ENCODE data around the gene IRF1. TPM values are rescaled to one million over a fixed set of nuclear protein-coding genes. Genes with fewer than 3 reads are reported as not detected.

The IRF1 gene
- 10 to 100 TPM; 42.2 to 47.0 TPM for total RNA-seq

- H3K4me1 ChIP-seq (replicated peaks): peaks cover 11% of the 10 kb centered on the region
- H3K4me3 ChIP-seq: peak within 1 kb of the TSS; percentile 70 to 85
- H3K9me3 ChIP-seq: no peaks in the 10 kb centered on the region
- peak within 1 kb of the TSS; percentile 94 to 95 for H3K27ac ChIP-seq
- intact Hi-C loops (cut with DNase I): loop anchor here (1.0 to 10.0 kb wide), 4 partner anchors 44 to 236 kb away; partner anchors contain the start of genes PDLIM4 and SLC22A4
- H3K36me3 ChIP-seq: peaks cover 7 to 8% of the 10 kb centered on the region in 2 donors
- peak; percentile 97 for DNase-seq (ENCODE audit: low spot score)
- no peaks in the 10 kb centered on the region for H3K27me3 ChIP-seq (replicated peaks; ENCODE audit: insufficient read depth)
- WGBS: under 1% methylated on average over 47 of the region's 87 CpGs
- TF ChIP-seq, protein P1, sequence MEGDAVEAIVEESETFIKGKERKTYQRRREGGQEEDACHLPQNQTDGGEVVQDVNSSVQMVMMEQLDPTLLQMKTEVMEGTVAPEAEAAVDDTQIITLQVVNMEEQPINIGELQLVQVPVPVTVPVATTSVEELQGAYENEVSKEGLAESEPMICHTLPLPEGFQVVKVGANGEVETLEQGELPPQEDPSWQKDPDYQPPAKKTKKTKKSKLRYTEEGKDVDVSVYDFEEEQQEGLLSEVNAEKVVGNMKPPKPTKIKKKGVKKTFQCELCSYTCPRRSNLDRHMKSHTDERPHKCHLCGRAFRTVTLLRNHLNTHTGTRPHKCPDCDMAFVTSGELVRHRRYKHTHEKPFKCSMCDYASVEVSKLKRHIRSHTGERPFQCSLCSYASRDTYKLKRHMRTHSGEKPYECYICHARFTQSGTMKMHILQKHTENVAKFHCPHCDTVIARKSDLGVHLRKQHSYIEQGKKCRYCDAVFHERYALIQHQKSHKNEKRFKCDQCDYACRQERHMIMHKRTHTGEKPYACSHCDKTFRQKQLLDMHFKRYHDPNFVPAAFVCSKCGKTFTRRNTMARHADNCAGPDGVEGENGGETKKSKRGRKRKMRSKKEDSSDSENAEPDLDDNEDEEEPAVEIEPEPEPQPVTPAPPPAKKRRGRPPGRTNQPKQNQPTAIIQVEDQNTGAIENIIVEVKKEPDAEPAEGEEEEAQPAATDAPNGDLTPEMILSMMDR (IDR thresholded peaks at IDR 0.05): peak in 2 of 4 experiments; percentile 26 to 55
- TF ChIP-seq POLR2AphosphoS5 (IDR thresholded peaks at IDR 0.05) (peak; percentile 95), POLR2A (IDR thresholded peaks at IDR 0.05) (peak; percentile 94)
Observed at GRCh38 chr5:132490484-132491367, at the start of gene IRF1. Gene IRF1 (minus strand): TSS chr5:132490773. CDS start chr5:132489478, 1,295 bp downstream.

DNA sequence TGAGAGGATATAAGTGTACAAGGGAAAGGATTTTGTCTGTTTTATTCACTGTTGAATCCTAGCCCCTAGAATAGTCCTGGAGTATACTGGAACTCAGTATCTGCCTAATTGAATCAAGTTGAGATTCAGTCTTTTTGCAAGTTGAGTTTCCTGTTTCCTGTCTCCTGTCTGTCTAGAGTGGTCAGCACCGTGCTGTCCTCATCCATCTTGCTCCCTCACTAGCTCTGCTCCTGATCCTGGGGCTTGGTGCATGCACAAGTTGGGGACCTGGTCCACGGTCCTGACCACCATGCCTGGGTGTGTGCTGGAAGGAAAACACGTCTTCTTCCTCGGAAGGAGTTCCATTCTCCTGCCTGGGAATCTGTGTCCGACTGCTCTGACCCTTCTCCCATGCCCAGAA, 49.6 kb upstream of the IRF1 start:
- 85% methylated on average over 5 of the region's 5 CpGs for WGBS
- Histone ChIP-seq H3K27me3 (replicated peaks; ENCODE audit: insufficient read depth) (no peaks in the 10 kb centered on the region), H3K9me3 (no peaks in the 10 kb centered on the region), H3K4me1 (replicated peaks) (no peaks in the 10 kb centered on the region), H3K27ac (no peak overlapping the region), H3K36me3 (no peaks in the 10 kb centered on the region), H3K4me3 (no peak overlapping the region)
- intact Hi-C loops (cut with DNase I): no loop called here
- no peak for TF ChIP-seq POLR2AphosphoS5 (IDR thresholded peaks at IDR 0.05)
- TF ChIP-seq, protein P1 (IDR thresholded peaks at IDR 0.05): no peak
- no peak for TF ChIP-seq POLR2A (IDR thresholded peaks at IDR 0.05)
- DNase-seq (ENCODE audit: low spot score): no peak

GRCh38 chr5:132539716-132540115, 49.1 kb upstream of the IRF1 start:
- DNase-seq (ENCODE audit: low spot score): no peak
- 80% methylated on average over 4 of the region's 4 CpGs for WGBS
- no peaks in the 10 kb centered on the region for H3K36me3 ChIP-seq
- H3K27ac ChIP-seq: no peak overlapping the region
- no peaks in the 10 kb centered on the region for H3K27me3 ChIP-seq (replicated peaks; ENCODE audit: insufficient read depth)
- H3K4me1 ChIP-seq (replicated peaks): no peaks in the 10 kb centered on the region
- no peak for TF ChIP-seq POLR2AphosphoS5 (IDR thresholded peaks at IDR 0.05)
- TF ChIP-seq POLR2A (IDR thresholded peaks at IDR 0.05): no peak
- TF ChIP-seq, protein P1 (IDR thresholded peaks at IDR 0.05): no peak
- no peaks in the 10 kb centered on the region for H3K9me3 ChIP-seq
- intact Hi-C loops (cut with DNase I): no loop called here
- no peak overlapping the region for H3K4me3 ChIP-seq

DNA sequence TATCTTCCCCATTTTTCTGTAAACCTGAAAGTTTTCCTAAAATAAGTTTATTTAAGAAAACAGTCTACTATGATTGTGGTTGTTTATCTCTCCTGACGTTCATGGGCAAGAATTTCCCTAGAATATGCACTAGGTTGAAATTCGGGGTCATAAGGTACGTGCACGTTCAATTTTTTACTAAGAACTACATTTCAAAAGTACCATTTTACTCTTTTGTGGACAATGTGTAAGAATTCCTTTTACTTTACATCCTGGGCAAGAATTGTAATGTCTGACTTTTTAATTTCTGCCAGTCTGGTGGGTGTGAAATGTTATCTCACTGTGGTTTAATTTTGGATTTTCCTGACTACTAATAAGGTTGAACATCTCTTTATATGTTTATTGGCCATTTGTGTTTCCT, 40.4 kb upstream of the IRF1 start:
- H3K36me3 ChIP-seq: no peaks in the 10 kb centered on the region
- no peaks in the 10 kb centered on the region for H3K9me3 ChIP-seq
- H3K27ac ChIP-seq: no peak overlapping the region
- no peaks in the 10 kb centered on the region for H3K27me3 ChIP-seq (replicated peaks; ENCODE audit: insufficient read depth)
- H3K4me3 ChIP-seq: no peak overlapping the region
- intact Hi-C loops (cut with DNase I): no loop called here
- WGBS: 82% methylated on average over 4 of the region's 4 CpGs
- TF ChIP-seq POLR2A (IDR thresholded peaks at IDR 0.05): no peak
- no peaks in the 10 kb centered on the region for H3K4me1 ChIP-seq (replicated peaks)
- no peak for DNase-seq (ENCODE audit: low spot score)

DNA sequence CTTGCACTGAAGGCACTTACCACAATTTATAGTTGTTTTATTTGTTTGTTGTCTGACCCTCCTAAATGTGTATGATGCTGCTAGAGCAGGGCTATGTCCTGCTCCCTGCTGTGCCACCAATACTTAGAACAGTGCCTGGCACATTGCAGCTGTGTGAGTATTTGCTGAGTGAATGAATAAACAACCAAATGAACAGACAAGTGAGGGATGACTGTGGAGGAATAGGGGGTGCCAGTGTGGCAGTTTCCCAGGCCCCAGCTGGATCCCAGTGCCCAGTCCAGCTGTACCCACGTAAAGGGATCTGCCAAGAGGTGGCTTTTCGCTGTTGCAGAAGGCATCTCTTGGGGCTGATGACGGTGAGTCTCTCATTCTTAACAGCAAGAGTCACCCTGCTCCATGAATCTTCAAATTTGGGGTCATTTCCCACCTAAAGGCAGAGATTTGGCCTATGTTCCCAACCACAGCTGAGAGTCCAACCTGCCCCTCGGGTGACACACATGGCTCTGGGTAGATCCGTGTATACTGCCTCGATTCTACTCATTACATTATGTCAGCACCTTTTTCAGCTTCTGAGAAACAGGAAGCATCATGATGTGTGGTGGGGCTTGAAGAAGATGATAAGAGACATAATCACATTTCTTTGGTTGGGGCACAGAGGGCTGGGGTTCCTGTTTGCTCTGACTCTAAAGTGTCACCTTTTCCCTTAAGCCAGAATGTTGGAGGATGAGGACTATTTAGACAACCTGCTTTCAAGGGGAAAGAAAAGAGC, 38.5 kb upstream of the IRF1 start:
- DNase-seq (ENCODE audit: low spot score): no peak
- Histone ChIP-seq H3K4me3 (no peak overlapping the region), H3K4me1 (replicated peaks) (no peaks in the 10 kb centered on the region), H3K9me3 (no peaks in the 10 kb centered on the region), H3K27me3 (replicated peaks; ENCODE audit: insufficient read depth) (no peaks in the 10 kb centered on the region), H3K27ac (no peak overlapping the region), H3K36me3 (no peaks in the 10 kb centered on the region)
- WGBS: 88% methylated on average over 6 of the region's 6 CpGs
- TF ChIP-seq POLR2A (IDR thresholded peaks at IDR 0.05) (no peak), POLR2AphosphoS5 (IDR thresholded peaks at IDR 0.05) (no peak)
- TF ChIP-seq, protein P1 (IDR thresholded peaks at IDR 0.05): no peak
- intact Hi-C loops (cut with DNase I): loop anchor here (10.0 kb wide), 1 partner anchor 296 kb away; no protein-coding TSS in a partner anchor

Data from prostate gland (tissue), 2 donors.